Colonic mucosa (tissue), 4 donors: ENCODE results near the gene HOOK1. TPM values are rescaled to one million over a fixed set of nuclear protein-coding genes. Genes with fewer than 3 reads are reported as not detected.
A peak's percentile ranks its signal among the peaks of the same experiment; 100 is the strongest.
"Not testable (repeated sequence)": the region's sequence is repeated elsewhere in the genome, so short reads cannot be mapped to it uniquely, and the experiment has no call there.

Source experiments
- DNase-seq: peaks from one replicate; pipeline ENCODE4 v3.0.0-alpha.2; 2020
- H3K27ac ChIP-seq: fragments of 200-600 bp; one replicate; pipeline ENCODE4 v1.8.0; 2021
- H3K27me3 ChIP-seq: fragments of 200-600 bp; one replicate; pipeline ENCODE4 v1.8.0; 2021
- H3K36me3 ChIP-seq: fragments of 200-600 bp; one replicate; pipeline ENCODE4 v1.8.0; 2021
- H3K4me1 ChIP-seq: fragments of 200-600 bp; one replicate; pipeline ENCODE4 v1.8.0; 2021; ENCODE audit warnings: mild to moderate bottlenecking
- H3K4me3 ChIP-seq: fragments of 200-600 bp; one replicate; pipeline ENCODE4 v1.8.0; 2021
- H3K9ac ChIP-seq, 2 donors: one replicate each; pipeline ENCODE4 v1.7.0; 2013; ENCODE audit warnings: control low read depth in 2 of 2, low read depth in 2 of 2, low read length in 2 of 2
- H3K9me3 ChIP-seq: fragments of 200-600 bp; one replicate; pipeline ENCODE4 v1.8.0; 2021
- intact Hi-C: fragments of 100-400 bp; cut with DNase I; formaldehyde crosslinking; loops from one replicate; pipeline ENCODE4 v1.14.1; 2022
- total RNA-seq, 2 donors: library from RNA; stranded (reverse); fragmentation: NEBNext Ultra II Directional in 1 of 2; extraction: Animal tissue kit (Norgen Biotek cat#: 25700) in 1 of 2; gene quantifications; one replicate each; pipeline ENCODE4 v1.2.1, GENCODE V29; 2021
- TF ChIP-seq, protein P1 (sequence below): fragments of 200-600 bp; IDR thresholded peaks from one replicate; pipeline ENCODE4 v1.8.0; 2022; ENCODE audit warnings: antibody characterized with exemption, mild to moderate bottlenecking
- donor health status: healthy.
- donor health status: DM: no; HTN: no; CAD: no.
- donor health status: DM: no; HTN: no; CAD: no.

HOOK1 gene
- total RNA-seq, 2 donors from 2014 or later, result 42.4 to 47.8 TPM

DNA sequence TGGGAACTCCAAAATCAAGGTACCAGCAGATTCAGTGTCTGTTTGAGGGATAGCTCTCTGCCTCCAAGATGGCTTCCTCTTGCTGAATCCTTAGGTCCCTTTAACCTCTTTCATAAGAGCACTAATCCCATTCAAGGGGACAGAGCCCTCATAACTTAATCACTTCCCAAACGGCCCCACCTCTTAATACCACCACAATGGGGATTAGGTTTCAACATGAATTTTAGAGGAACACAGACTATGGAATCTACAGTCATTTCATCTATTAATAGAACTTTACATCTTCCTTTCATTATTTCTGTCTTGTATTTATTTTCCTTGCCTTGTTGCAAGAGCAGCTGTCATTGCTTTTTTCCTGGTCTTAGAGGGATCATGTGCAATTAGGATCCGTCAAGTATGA is 30.3 kb downstream of the HOOK1 start:
- no peaks in the 10 kb centered on the region for H3K36me3 ChIP-seq
- H3K27ac ChIP-seq, result no peak overlapping the region
- H3K27me3 ChIP-seq, result no peaks in the 10 kb centered on the region
- H3K9ac ChIP-seq, result no peak overlapping the region
- intact Hi-C loops, result no loop called here
- TF ChIP-seq, protein P1, sequence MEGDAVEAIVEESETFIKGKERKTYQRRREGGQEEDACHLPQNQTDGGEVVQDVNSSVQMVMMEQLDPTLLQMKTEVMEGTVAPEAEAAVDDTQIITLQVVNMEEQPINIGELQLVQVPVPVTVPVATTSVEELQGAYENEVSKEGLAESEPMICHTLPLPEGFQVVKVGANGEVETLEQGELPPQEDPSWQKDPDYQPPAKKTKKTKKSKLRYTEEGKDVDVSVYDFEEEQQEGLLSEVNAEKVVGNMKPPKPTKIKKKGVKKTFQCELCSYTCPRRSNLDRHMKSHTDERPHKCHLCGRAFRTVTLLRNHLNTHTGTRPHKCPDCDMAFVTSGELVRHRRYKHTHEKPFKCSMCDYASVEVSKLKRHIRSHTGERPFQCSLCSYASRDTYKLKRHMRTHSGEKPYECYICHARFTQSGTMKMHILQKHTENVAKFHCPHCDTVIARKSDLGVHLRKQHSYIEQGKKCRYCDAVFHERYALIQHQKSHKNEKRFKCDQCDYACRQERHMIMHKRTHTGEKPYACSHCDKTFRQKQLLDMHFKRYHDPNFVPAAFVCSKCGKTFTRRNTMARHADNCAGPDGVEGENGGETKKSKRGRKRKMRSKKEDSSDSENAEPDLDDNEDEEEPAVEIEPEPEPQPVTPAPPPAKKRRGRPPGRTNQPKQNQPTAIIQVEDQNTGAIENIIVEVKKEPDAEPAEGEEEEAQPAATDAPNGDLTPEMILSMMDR, result no peak
- no peak overlapping the region for H3K4me3 ChIP-seq
- H3K9me3 ChIP-seq, result no peaks in the 10 kb centered on the region
- no peaks in the 10 kb centered on the region for H3K4me1 ChIP-seq
- DNase-seq, result no peak

DNA sequence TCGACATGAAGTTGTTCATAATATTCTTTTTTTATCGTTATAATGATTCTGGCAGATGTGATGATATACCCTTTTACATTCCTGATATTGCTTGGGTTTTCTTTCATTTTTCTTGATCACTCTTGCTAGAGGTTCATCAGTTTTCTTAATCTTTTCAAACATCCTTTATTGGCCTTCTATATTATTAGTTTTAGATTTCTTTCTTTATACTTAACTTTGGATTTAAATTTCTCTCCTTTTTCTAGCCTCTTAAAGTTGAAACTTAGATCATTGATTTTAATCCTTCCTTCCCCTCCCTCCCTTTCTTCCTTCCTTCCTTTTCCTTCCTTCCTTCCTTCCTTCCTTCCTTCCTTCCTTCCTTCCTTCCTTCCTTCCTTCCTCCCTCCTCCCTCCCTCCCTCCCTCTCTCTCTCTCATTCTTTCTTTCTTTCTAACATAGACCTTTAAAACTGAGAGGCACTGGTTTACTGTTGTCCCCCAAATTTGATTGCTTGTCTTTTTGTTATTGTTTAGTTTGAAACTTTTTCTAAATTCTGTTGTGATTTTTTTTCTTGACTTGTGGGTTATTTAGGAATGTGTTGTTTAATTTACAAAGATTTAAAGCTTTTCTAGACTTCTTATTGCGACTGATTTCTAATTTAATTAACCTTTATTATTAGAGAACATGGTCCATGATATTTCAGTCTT is 31.6 kb downstream of the HOOK1 start:
- no peaks in the 10 kb centered on the region for H3K4me1 ChIP-seq
- no peaks in the 10 kb centered on the region for H3K27me3 ChIP-seq
- intact Hi-C loops, result no loop called here
- H3K36me3 ChIP-seq, result no peaks in the 10 kb centered on the region
- no peak overlapping the region for H3K4me3 ChIP-seq
- no peak overlapping the region for H3K27ac ChIP-seq
- TF ChIP-seq, protein P1, result no peak
- H3K9me3 ChIP-seq, result no peaks in the 10 kb centered on the region
- no peak for DNase-seq
- no peak overlapping the region for H3K9ac ChIP-seq

DNA sequence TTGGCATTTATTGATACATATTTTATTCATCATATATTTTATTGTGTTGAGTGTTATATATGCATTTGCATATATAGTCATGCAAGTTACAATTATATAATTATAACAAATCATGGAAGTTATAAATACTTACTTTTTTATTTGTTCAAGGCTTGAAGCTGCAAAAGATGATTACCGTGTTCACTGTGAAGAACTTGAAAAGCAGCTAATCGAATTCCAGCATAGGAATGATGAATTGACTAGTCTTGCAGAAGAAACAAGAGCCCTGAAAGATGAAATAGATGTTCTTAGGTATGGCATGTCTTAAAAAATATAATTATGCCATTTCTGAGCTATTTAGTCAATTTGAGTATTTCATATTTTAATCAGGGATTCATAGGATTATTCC is 32.1 kb downstream of the HOOK1 start:
- DNase-seq, result no peak
- Histone ChIP-seq H3K4me1 (no peaks in the 10 kb centered on the region), H3K27me3 (no peaks in the 10 kb centered on the region), H3K27ac (no peak overlapping the region), H3K4me3 (no peak overlapping the region), H3K36me3 (no peaks in the 10 kb centered on the region), H3K9me3 (no peaks in the 10 kb centered on the region), H3K9ac (no peak overlapping the region)
- TF ChIP-seq, protein P1, result no peak
- intact Hi-C loops, result no loop called here

DNA sequence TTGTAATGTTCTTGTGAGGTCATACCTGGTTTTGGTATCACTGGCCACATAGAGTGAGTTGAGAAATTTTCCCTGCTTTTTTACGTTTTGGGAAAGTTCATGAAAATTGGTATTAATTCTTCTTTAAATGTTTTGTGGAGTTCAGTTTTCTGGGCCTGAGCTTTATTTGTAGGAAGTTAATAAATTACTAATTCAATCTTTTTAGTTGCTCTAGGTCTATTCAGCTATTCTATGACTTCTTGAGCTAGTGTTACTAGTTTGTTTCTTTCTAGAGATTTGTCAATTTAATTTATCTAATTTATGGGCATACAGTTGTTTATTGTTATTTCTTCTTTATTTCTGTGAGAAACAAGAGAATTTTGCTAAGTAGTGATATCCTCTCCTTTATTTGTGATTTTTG is 37.4 kb downstream of the HOOK1 start:
- H3K27ac ChIP-seq, result no peak overlapping the region
- TF ChIP-seq, protein P1, result no peak
- H3K36me3 ChIP-seq, result no peaks in the 10 kb centered on the region
- H3K4me1 ChIP-seq, result no peaks in the 10 kb centered on the region
- no peak overlapping the region for H3K9ac ChIP-seq
- no peaks in the 10 kb centered on the region for H3K9me3 ChIP-seq
- intact Hi-C loops, result no loop called here
- no peaks in the 10 kb centered on the region for H3K27me3 ChIP-seq
- H3K4me3 ChIP-seq, result no peak overlapping the region
- no peak for DNase-seq

DNA sequence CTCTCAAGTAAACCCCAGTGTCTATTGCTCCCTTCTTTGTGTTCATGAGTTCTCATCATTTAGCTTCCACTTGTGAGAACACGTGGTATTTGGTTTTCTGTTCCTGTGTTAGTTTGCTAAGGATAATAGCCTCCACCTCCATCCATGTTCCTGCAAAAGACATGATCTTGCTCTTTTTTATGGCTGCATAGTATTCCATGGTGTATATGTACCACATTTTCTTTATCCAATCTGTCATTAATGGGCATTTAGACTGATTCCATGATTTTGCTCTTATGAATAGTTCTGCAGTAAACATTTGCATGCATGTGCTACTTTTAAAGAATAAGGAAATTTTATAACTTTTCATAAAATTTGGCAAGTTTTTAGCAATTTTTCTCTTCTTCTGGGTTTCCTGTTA is 40.5 kb downstream of the HOOK1 start:
- H3K27ac ChIP-seq, H3K9me3 ChIP-seq, intact Hi-C loops, H3K4me1 ChIP-seq, H3K27me3 ChIP-seq, H3K4me3 ChIP-seq, H3K36me3 ChIP-seq, DNase-seq, H3K9ac ChIP-seq: not testable (repeated sequence)

DNA sequence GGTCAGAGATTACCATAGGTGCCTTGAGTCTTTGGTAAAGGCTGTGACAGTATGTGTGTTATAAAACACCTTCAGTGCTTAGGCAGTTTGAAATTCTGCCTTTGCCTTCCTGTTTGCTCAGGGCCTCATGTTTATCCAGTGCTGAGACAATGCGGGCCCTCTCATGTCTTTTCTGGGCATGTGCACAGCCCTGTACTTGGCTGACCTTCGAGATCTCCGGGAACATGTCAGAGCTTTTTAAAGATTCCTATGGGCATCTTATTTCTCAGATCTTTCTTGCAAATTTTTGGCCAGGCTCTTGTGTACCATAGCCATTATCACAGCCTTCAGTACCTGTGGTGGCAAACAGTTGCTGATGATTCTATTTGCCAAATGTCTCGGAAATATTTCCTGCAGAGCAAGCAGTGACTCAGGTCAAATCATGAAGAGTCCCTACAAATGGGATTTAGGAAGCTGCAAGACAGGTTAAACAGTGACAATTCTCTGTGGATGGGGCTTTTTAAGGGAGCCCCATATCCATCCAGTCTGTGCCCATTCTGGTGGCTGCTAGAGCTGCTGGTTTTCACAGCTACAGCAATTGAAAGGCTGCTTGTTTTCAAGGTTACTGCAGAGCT is 42.1 kb downstream of the HOOK1 start:
- Histone ChIP-seq H3K27me3 (no peaks in the 10 kb centered on the region), H3K36me3 (no peaks in the 10 kb centered on the region), H3K4me3 (no peak overlapping the region), H3K9me3 (no peaks in the 10 kb centered on the region), H3K27ac (peak overlapping the region; percentile 83), H3K9ac (peak overlapping the region in 1 of 2 donors; percentile 63), H3K4me1 (no peaks in the 10 kb centered on the region)
- TF ChIP-seq, protein P1, result no peak
- peak; percentile 66 for DNase-seq
- intact Hi-C loops, result no loop called here
